HEK293T (cell line): ENCODE measurements around the gene NRP1.

Source experiments
- CTCF ChIA-PET: fragments of 350-600 bp; formaldehyde crosslinking; extraction: SDS; loops from one replicate; lab custom pipeline; 2021; ENCODE audit warnings: antibody characterized with exemption, inconsistent platforms; lab: Yijun Ruan, JAX
- POLR2A ChIA-PET: fragments of 350-600 bp; formaldehyde crosslinking; extraction: SDS; loops from one replicate; lab custom pipeline; 2020; ENCODE audit warnings: antibody characterized with exemption, inconsistent platforms; lab: Yijun Ruan, JAX
- DNase-seq: peaks from one replicate; pipeline ENCODE4 v3.0.0; 2012; ENCODE audit warnings: mixed read lengths; ENCODE audit errors: extremely low spot score
- ARNT ChIP-seq: fragments of 450-650 bp; IDR thresholded peaks from 2 replicates; pipeline ENCODE4 v1.6.1; 2017; ENCODE audit warnings: mild to moderate bottlenecking
- BHLHE40 ChIP-seq: fragments of 450-650 bp; IDR thresholded peaks from 2 replicates; pipeline ENCODE4 v1.6.1; 2016; ENCODE audit warnings: mild to moderate bottlenecking, moderate library complexity, borderline replicate concordance
- CTBP1 ChIP-seq: fragments of 450-650 bp; IDR thresholded peaks from 2 replicates; pipeline ENCODE4 v1.6.1; 2016; ENCODE audit warnings: borderline replicate concordance
- ELF4 ChIP-seq: fragments of 450-650 bp; IDR thresholded peaks from 2 replicates; pipeline ENCODE4 v1.6.1; 2017; ENCODE audit warnings: antibody characterized with exemption
- FOXA1 ChIP-seq: fragments of 450-650 bp; IDR thresholded peaks from 2 replicates; pipeline ENCODE4 v1.6.1; 2016; ENCODE audit warnings: mild to moderate bottlenecking
- FOXK2 ChIP-seq: fragments of 450-650 bp; IDR thresholded peaks from 2 replicates; pipeline ENCODE4 v1.6.1; 2016; ENCODE audit warnings: mild to moderate bottlenecking
- FOXM1 ChIP-seq: fragments of 450-650 bp; IDR thresholded peaks from 2 replicates; pipeline ENCODE4 v1.6.1; 2017; ENCODE audit warnings: mild to moderate bottlenecking, borderline replicate concordance
- HDGF ChIP-seq: fragments of 450-650 bp; IDR thresholded peaks from 2 replicates; pipeline ENCODE4 v1.6.1; 2017; ENCODE audit warnings: antibody characterized with exemption, borderline replicate concordance
- L3MBTL2 ChIP-seq: fragments of 450-650 bp; conservative IDR thresholded peaks from 2 replicates; pipeline ENCODE4 v1.6.1; 2016; ENCODE audit warnings: mild to moderate bottlenecking
- LEF1 ChIP-seq: fragments of 450-650 bp; IDR thresholded peaks from 2 replicates; pipeline ENCODE4 v1.6.1; 2017; ENCODE audit warnings: mild to moderate bottlenecking, borderline replicate concordance
- NFRKB ChIP-seq: fragments of 450-650 bp; IDR thresholded peaks from 2 replicates; pipeline ENCODE4 v1.6.1; 2016; ENCODE audit warnings: mild to moderate bottlenecking, moderate library complexity
- SP1 ChIP-seq: fragments of 450-650 bp; IDR thresholded peaks from 2 replicates; pipeline ENCODE4 v1.6.1; 2017
- SUZ12 ChIP-seq: fragments of 450-650 bp; IDR thresholded peaks from 2 replicates; pipeline ENCODE4 v1.6.1; 2016; ENCODE audit warnings: mild to moderate bottlenecking
- TARDBP ChIP-seq: fragments of 450-650 bp; IDR thresholded peaks from 2 replicates; pipeline ENCODE4 v1.6.1; 2016
- ZNF384 ChIP-seq: fragments of 450-650 bp; IDR thresholded peaks from 2 replicates; pipeline ENCODE4 v1.6.1; 2016
- TF ChIP-seq, protein P1 (sequence below): fragments of 450-650 bp; IDR thresholded peaks from 2 replicates; pipeline ENCODE4 v1.6.1; 2016

NRP1 gene

DNA sequence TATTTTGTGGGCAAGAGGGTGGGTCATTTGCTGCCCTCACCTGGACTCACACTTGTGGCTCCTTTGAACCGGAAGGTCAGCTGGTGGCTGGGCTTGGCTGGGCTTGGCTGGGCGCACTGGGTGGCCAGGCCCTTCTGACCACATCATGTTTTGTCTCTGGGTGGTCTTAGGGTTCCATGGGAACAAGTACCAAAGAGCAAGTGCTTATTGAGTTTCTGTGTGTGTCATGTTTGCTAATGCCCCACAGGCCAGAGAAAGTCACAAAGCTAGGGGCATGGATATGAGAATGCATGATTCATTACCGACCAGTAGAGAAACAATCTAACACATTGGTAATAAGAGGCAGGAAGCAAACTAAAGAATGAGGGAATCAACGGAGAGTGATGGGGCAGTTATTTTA lies 33.6 kb upstream of the NRP1 start:
- TF ChIP-seq L3MBTL2 (no peak), ZNF384 (no peak), FOXM1 (no peak), FOXK2 (no peak), NFRKB (no peak), CTBP1 (no peak), ARNT (no peak), ELF4 (no peak), TARDBP (no peak), FOXA1 (no peak), BHLHE40 (no peak), SP1 (no peak), LEF1 (no peak), SUZ12 (no peak)
- TF ChIP-seq, protein P1, sequence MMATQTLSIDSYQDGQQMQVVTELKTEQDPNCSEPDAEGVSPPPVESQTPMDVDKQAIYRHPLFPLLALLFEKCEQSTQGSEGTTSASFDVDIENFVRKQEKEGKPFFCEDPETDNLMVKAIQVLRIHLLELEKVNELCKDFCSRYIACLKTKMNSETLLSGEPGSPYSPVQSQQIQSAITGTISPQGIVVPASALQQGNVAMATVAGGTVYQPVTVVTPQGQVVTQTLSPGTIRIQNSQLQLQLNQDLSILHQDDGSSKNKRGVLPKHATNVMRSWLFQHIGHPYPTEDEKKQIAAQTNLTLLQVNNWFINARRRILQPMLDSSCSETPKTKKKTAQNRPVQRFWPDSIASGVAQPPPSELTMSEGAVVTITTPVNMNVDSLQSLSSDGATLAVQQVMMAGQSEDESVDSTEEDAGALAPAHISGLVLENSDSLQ = no peak
- no peak for DNase-seq
- CTCF ChIA-PET = no interaction called here
- POLR2A ChIA-PET = no interaction called here

DNA sequence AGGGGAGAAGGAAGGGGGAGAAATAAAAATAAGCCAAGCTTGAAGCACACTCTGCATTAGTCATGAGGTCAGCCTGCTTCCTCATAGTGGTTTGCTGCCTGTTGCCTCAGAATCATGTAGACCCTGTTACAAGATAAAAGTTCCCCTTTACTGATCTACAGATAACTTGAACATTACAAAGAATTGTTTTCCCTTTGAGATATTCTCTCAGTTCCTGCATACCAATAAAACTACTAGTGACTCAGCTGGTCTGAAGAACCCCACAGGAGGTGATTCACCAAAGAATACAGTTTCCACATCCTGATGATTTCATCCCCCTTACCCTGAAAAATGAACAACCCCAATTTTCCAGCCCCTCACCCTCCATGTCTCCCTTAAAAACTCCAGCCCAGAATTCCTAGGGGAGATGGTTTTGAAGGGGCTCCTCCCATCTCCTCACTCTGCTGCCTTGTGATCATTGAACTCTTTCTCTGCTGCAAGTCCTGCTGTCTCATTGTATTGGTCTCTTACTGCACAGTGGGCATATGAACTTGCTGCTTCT lies 31.5 kb upstream of the NRP1 start:
- no peak for DNase-seq
- CTCF ChIA-PET = no interaction called here
- POLR2A ChIA-PET = interaction anchor here (0.8 kb wide), 1 partner anchor 31 kb away, joined by 3 read pairs; the partner anchor contains the start of gene NRP1
- TF ChIP-seq, protein P1 = no peak
- TF ChIP-seq FOXA1 = no peak
- TF ChIP-seq ELF4 = no peak
- no peak for TF ChIP-seq ZNF384
- no peak for TF ChIP-seq FOXK2
- no peak for TF ChIP-seq L3MBTL2
- no peak for TF ChIP-seq CTBP1
- TF ChIP-seq FOXM1 = no peak
- no peak for TF ChIP-seq HDGF
- TF ChIP-seq BHLHE40 = no peak
- TF ChIP-seq ARNT = no peak
- no peak for TF ChIP-seq SUZ12
- TF ChIP-seq LEF1 = no peak
- TF ChIP-seq NFRKB = no peak
- TF ChIP-seq TARDBP = no peak
- TF ChIP-seq SP1 = no peak

DNA sequence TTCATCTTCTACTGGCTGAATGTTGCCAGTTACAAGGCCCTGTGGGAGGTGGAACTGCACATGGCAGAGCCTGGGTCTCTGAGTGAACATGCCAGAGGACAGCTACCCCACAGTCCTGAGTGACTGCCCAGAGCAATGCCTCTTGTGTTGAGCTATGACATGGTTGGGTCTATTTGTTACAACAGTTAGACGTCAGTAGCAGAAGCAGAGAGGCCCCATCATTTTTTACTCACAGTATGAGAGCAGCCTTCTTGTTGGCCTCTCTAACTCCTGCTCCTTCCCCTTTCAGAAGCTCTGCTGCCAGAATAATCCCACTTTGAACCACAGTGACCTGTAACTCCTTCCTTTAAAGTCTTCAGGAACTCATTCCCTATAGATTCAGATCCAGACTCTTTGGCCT lies 30.8 kb upstream of the NRP1 start:
- TF ChIP-seq CTBP1 = no peak
- no peak for TF ChIP-seq HDGF
- TF ChIP-seq TARDBP = no peak
- no peak for TF ChIP-seq BHLHE40
- no peak for TF ChIP-seq NFRKB
- no peak for TF ChIP-seq FOXM1
- no peak for TF ChIP-seq FOXK2
- TF ChIP-seq, protein P1 = no peak
- no peak for TF ChIP-seq SUZ12
- no peak for TF ChIP-seq ARNT
- no peak for TF ChIP-seq L3MBTL2
- no peak for TF ChIP-seq ELF4
- TF ChIP-seq FOXA1 = no peak
- no peak for TF ChIP-seq ZNF384
- TF ChIP-seq LEF1 = no peak
- no peak for TF ChIP-seq SP1
- ChIA-PET POLR2A (interaction anchor here (0.8 kb wide), 1 partner anchor 31 kb away, joined by 3 read pairs; the partner anchor contains the start of gene NRP1), CTCF (no interaction called here)
- DNase-seq = no peak

DNA sequence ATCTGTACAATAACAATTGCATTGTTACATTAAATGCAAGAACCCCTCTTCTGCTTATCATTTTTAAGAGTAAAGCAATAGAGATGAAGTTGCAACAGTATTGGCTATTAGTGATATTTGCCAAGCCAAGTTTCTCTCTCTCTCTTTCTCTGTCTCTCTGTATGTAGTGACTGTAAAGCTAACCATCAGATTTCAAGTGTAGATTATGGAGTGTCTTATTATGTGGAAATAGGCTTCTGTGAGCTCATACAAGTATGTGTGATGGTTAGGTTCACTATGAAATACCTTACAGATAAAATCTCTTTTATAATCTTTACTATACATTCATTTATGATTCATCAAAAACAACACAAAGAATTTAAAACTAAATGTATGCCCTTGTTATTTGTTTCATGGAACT lies 28.6 kb upstream of the NRP1 start:
- no peak for DNase-seq
- POLR2A ChIA-PET = no interaction called here
- TF ChIP-seq FOXK2 = no peak
- no peak for TF ChIP-seq NFRKB
- no peak for TF ChIP-seq HDGF
- TF ChIP-seq CTBP1 = no peak
- TF ChIP-seq SP1 = no peak
- TF ChIP-seq ARNT = no peak
- no peak for TF ChIP-seq ZNF384
- TF ChIP-seq TARDBP = no peak
- TF ChIP-seq BHLHE40 = no peak
- TF ChIP-seq L3MBTL2 = no peak
- TF ChIP-seq, protein P1 = no peak
- no peak for TF ChIP-seq LEF1
- no peak for TF ChIP-seq FOXA1
- TF ChIP-seq ELF4 = no peak
- TF ChIP-seq SUZ12 = no peak
- TF ChIP-seq FOXM1 = no peak
- CTCF ChIA-PET = no interaction called here

DNA sequence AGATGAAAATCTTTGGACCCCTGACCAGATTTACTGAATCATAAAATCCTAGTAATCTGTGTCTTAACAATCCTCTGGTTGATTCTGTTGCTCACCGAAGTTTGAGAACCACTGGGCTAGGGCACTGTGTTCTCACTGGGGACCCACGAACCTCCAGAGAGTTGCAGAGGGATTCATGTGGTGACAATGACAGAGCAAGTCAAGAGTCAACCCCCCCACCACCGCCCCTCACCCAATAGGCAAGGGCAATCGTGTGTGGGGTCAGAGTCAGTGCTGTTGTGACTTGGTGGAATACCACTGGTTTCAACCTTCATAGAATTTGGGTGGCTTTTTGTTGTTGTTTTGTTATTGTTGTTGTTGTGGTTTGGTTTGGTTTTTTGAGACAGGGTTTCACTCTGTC lies 23.5 kb upstream of the NRP1 start:
- ChIA-PET POLR2A (no interaction called here), CTCF (no interaction called here)
- no peak for TF ChIP-seq SP1
- TF ChIP-seq CTBP1 = no peak
- no peak for TF ChIP-seq FOXK2
- TF ChIP-seq TARDBP = no peak
- no peak for TF ChIP-seq ELF4
- TF ChIP-seq, protein P1 = no peak
- TF ChIP-seq HDGF = no peak
- TF ChIP-seq SUZ12 = no peak
- no peak for TF ChIP-seq L3MBTL2
- TF ChIP-seq LEF1 = no peak
- TF ChIP-seq FOXM1 = no peak
- no peak for TF ChIP-seq BHLHE40
- TF ChIP-seq NFRKB = no peak
- TF ChIP-seq FOXA1 = no peak
- TF ChIP-seq ZNF384 = no peak
- no peak for TF ChIP-seq ARNT
- no peak for DNase-seq
